Adipose tissue (tissue), 3 donors: ENCODE results near the gene GHRHR. TPM values are rescaled to one million over a fixed set of nuclear protein-coding genes. Genes with fewer than 3 reads are reported as not detected.

Experiments
- H3K27ac ChIP-seq: one replicate; pipeline ENCODE4 v1.5.1; 2013; ENCODE audit warnings: low read depth, low read length
- WGBS, 3 donors: extraction: QIAGEN DNeasy Blood & Tissue Kit; methylation state at CpG; one replicate each; pipeline ENCODE4 v1.1.7; 2013; 5-methylcytosine and 5-hydroxymethylcytosine counted together
- polyA plus RNA-seq, 3 donors: library from polyadenylated mRNA; stranded (reverse); fragments of 200-250 nt; gene quantifications; one replicate each; pipeline ENCODE4 v1.2.3, GENCODE V29; 2013
- donor health status: healthy with polysubstance abuse.
- donor health status: Bipolar disorder and iron deficiency.
- donor health status: healthy.

The GHRHR gene
- polyA plus RNA-seq, 3 donors = 0.12 TPM; not detected in 2

- WGBS, 3 donors = 78 to 87% (median 78%) methylated on average over 1 of the region's 1 CpG
- no peak overlapping the region for H3K27ac ChIP-seq
These were observed 55.8 kb downstream of the GHRHR start for GRCh38 chr7:31019509-31019908.

GRCh38 chr7:31020161-31020560 lies 56.4 kb downstream of the GHRHR start:
- no peak overlapping the region for H3K27ac ChIP-seq
- 73 to 90% (median 89%) methylated on average over 3 of the region's 3 CpGs for WGBS, 3 donors

GRCh38 chr7:31020652-31021051 lies 56.9 kb downstream of the GHRHR start:
- WGBS, 3 donors = 61 to 77% (median 76%) methylated on average over 3 of the region's 3 CpGs
- no peak overlapping the region for H3K27ac ChIP-seq

GRCh38 chr7:31022117-31022516 lies 58.4 kb downstream of the GHRHR start:
- no peak overlapping the region for H3K27ac ChIP-seq
- 76 to 93% (median 93%) methylated on average over 4 of the region's 4 CpGs for WGBS, 3 donors

- no peak overlapping the region for H3K27ac ChIP-seq
- 69 to 87% (median 85%) methylated on average over 3 of the region's 3 CpGs for WGBS, 3 donors
These were observed 59.0 kb downstream of the GHRHR start for GRCh38 chr7:31022726-31023125.

- WGBS, 3 donors = 80 to 91% (median 85%) methylated on average over 5 of the region's 5 CpGs
- H3K27ac ChIP-seq = no peak overlapping the region
These were observed 60.1 kb downstream of the GHRHR start for GRCh38 chr7:31023877-31024276.

GRCh38 chr7:31027161-31027965 lies 63.6 kb downstream of the GHRHR start:
- no peak overlapping the region for H3K27ac ChIP-seq
- WGBS, 3 donors = 29 to 40% (median 30%) methylated on average over 20 of the region's 20 CpGs

GRCh38 chr7:31028006-31028405 lies 64.3 kb downstream of the GHRHR start:
- WGBS, 3 donors = 84 to 95% (median 87%) methylated on average over 5 of the region's 5 CpGs
- H3K27ac ChIP-seq = no peak overlapping the region

- H3K27ac ChIP-seq = no peak overlapping the region
- WGBS, 3 donors = 85 to 92% (median 91%) methylated on average over 18 of the region's 18 CpGs
These were observed 64.8 kb downstream of the GHRHR start for GRCh38 chr7:31028417-31028992.

Other genes with a start within 250 kb of the GHRHR start
- 100 to 1,000 TPM in 1 of 3 donors, 1 to 10 TPM in 2; 2.1 to 191 (median 4.8) TPM for gene INMT, start 211.8 kb upstream of the GHRHR start, polyA plus RNA-seq
- gene MINDY4, start 192.5 kb upstream of the GHRHR start, polyA plus RNA-seq = 1 to 10 TPM; 2.5 to 3.6 (median 2.5) TPM
- gene AQP1, start 52.1 kb upstream of the GHRHR start, polyA plus RNA-seq = 100 to 1,000 TPM; 125 to 256 (median 173) TPM
- gene ADCYAP1R1, start 88.4 kb downstream of the GHRHR start, polyA plus RNA-seq = 10 to 100 TPM in 1 of 3 donors, 1 to 10 TPM in 1, under 1 TPM in 1; 0.90 to 30.8 (median 3.7) TPM